B cell (primary cell): Measurements from ENCODE around the gene PSD. TPM values are rescaled to one million over a fixed set of nuclear protein-coding genes. Genes with fewer than 3 reads are reported as not detected.

Source experiments
- ATAC-seq: fragments of 200-7000 bp; cut with Tn5 transposase; one replicate; pipeline ENCODE4 v1.10.0; 2021; ENCODE audit warnings: low read depth, mild to moderate bottlenecking, moderate number of reproducible peaks, moderate library complexity
- CTCF ChIA-PET: fragments of 350-600 bp; sonication (Branson Sonifier 250); formaldehyde crosslinking; loops from one replicate; lab custom pipeline; 2021; ENCODE audit warnings: antibody characterized with exemption, inconsistent platforms; lab: Charles Lee
- POLR2A ChIA-PET: fragments of 350-600 bp; sonication (Branson Sonifier 250); formaldehyde crosslinking; loops from one replicate; lab custom pipeline; 2021; ENCODE audit warnings: antibody characterized with exemption; lab: Charles Lee
- DNase-seq: peaks from one replicate; pipeline ENCODE4 v3.0.0; 2013
- H2AFZ ChIP-seq: 2 replicates; pipeline ENCODE4 v1.6.1; 2012; ENCODE audit warnings: mild to moderate bottlenecking, low read depth, low read length; ENCODE audit not compliant: insufficient read depth, poor library complexity, severe bottlenecking
- H3K27ac ChIP-seq, 2 donors: 1 replicate in 1 of 2; 2 replicates in 1 of 2; pipeline ENCODE4 v1.5.1; 2012 to 2013; ENCODE audit warnings: low read length in 2 of 2, mild to moderate bottlenecking in 2 of 2, moderate library complexity in 1 of 2
- H3K27me3 ChIP-seq, 4 experiments: fragments of 200-600 bp in 1 of 4; sonication (generic) in 1 of 4; replicated peaks in 1 of 4; 1 replicate in 2 of 4; 2 replicates in 2 of 4; pipeline versions ENCODE4 v1.6.1 to v1.7.0; 2013 to 2016; ENCODE audit warnings: low read length in 3 of 4, mild to moderate bottlenecking in 2 of 4, mixed read lengths in 1 of 4, moderate library complexity in 1 of 4; ENCODE audit not compliant: insufficient read depth in 4 of 4, control insufficient read depth in 3 of 4; ENCODE audit errors: control extremely low read depth in 1 of 4
- H3K36me3 ChIP-seq, 2 experiments: replicated peaks in 1 of 2; 1 replicate in 1 of 2; 2 replicates in 1 of 2; pipeline versions ENCODE4 v1.6.1 to v1.7.1; 2013; ENCODE audit warnings: low read length in 1 of 2; ENCODE audit not compliant: insufficient read depth in 2 of 2, control insufficient read depth in 1 of 2; ENCODE audit errors: control extremely low read depth in 1 of 2, extremely low read depth in 1 of 2
- H3K4me1 ChIP-seq, 2 donors: fragments of 200-600 bp in 1 of 2; sonication (generic) in 1 of 2; 1 replicate in 1 of 2; 2 replicates in 1 of 2; pipeline versions ENCODE4 v1.5.1 to v1.6.1; 2013 to 2017; ENCODE audit warnings: low read length in 2 of 2; ENCODE audit not compliant: control insufficient read depth in 2 of 2, insufficient read depth in 2 of 2
- H3K4me2 ChIP-seq: replicated peaks from 2 replicates; pipeline ENCODE3; 2012; ENCODE audit warnings: mild to moderate bottlenecking, low read depth, low read length; ENCODE audit not compliant: poor library complexity, severe bottlenecking
- H3K4me3 ChIP-seq, 5 experiments: fragments of 200-600 bp in 1 of 5; sonication (generic) in 1 of 5; 1 replicate in 3 of 5; 2 replicates in 2 of 5; pipeline versions ENCODE4 v1.5.1 to v1.7.0; 2011 to 2016; ENCODE audit warnings: low read length in 4 of 5, mild to moderate bottlenecking in 4 of 5, low read depth in 2 of 5, control low read depth in 1 of 5, moderate library complexity in 1 of 5; ENCODE audit not compliant: insufficient read depth in 1 of 5; ENCODE audit errors: control extremely low read depth in 1 of 5, extremely low read depth in 1 of 5
- H3K79me2 ChIP-seq: fragments of 200-600 bp; sonication (generic); one replicate; pipeline ENCODE4 v1.6.0; 2016; ENCODE audit warnings: low read length; ENCODE audit not compliant: control insufficient read depth, insufficient read depth
- H3K9ac ChIP-seq: fragments of 200-600 bp; sonication (generic); 2 replicates; pipeline ENCODE4 v1.6.1; 2017; ENCODE audit warnings: mild to moderate bottlenecking, low read length, moderate library complexity
- H3K9me3 ChIP-seq, 3 donors: one replicate each; pipeline versions ENCODE4 v1.6.1 to v1.7.1; 2013; ENCODE audit warnings: low read length in 2 of 3; ENCODE audit not compliant: control insufficient read depth in 2 of 3, insufficient read depth in 1 of 3; ENCODE audit errors: control extremely low read depth in 1 of 3
- H4K20me1 ChIP-seq: 2 replicates; pipeline ENCODE4 v1.6.0; 2012; ENCODE audit warnings: mild to moderate bottlenecking, low read length; ENCODE audit not compliant: insufficient read depth, control insufficient read depth, poor library complexity, severe bottlenecking
- H3K27ac Mint-ChIP-seq: one replicate; pipeline ENCODE4 v1.8.0; 2021; ENCODE audit warnings: mixed read lengths
- H3K27me3 Mint-ChIP-seq: one replicate; pipeline ENCODE4 v1.8.0; 2021; ENCODE audit warnings: mixed read lengths
- H3K4me1 Mint-ChIP-seq: one replicate; pipeline ENCODE4 v1.8.0; 2021; ENCODE audit warnings: mixed read lengths
- H3K4me3 Mint-ChIP-seq: one replicate; pipeline ENCODE4 v1.8.0; 2021; ENCODE audit warnings: mixed read lengths
- H3K9me3 Mint-ChIP-seq: one replicate; pipeline ENCODE4 v1.8.0; 2022; ENCODE audit warnings: mixed read lengths; ENCODE audit not compliant: insufficient read depth
- CTCF ChIP-seq: fragments of 200-600 bp; IDR thresholded peaks from one replicate; pipeline ENCODE4 v1.8.0; 2022; ENCODE audit warnings: antibody characterized with exemption, mild to moderate bottlenecking
- EZH2 ChIP-seq: IDR thresholded peaks from 2 replicates; pipeline ENCODE4 v1.6.1; 2012; ENCODE audit warnings: borderline replicate concordance, low read depth, mild to moderate bottlenecking, moderate library complexity, low read length; ENCODE audit not compliant: insufficient read depth, poor library complexity, severe bottlenecking
- WGBS: methylation state at CpG from one replicate; pipeline ENCODE4 v1.1.5; 2013; ENCODE audit warnings: missing lambda C conversion rate; ENCODE audit not compliant: insufficient coverage; 5-methylcytosine and 5-hydroxymethylcytosine counted together
- intact Hi-C: fragments of 100-400 bp; cut with micrococcal nuclease; formaldehyde crosslinking; loops from one replicate; pipeline ENCODE4 v1.10.0; 2022
- polyA plus RNA-seq: library from polyadenylated mRNA; depleted of rRNA; stranded (reverse); fragments of >200 nt; gene quantifications from 2 replicates; pipeline ENCODE4 v1.2.3, GENCODE V29; 2012
- total RNA-seq, 2 donors: library from RNA; stranded (reverse); fragments of 120-200 nt in 1 of 2; gene quantifications; 1 replicate in 1 of 2; 2 replicates in 1 of 2; pipeline versions ENCODE4 v1.2.3 to v1.2.4, GENCODE V29; 2013 to 2022

PSD gene
- total and polyA plus RNA-seq, 2 donors (not counting 1 experiment from before 2014, with no cell fraction given): 0.52 to 0.81 TPM

GRCh38 chr10:102452672-102453340, 34.2 kb upstream of the PSD start:
- Histone ChIP-seq H3K9me3 (no peaks in the 10 kb centered on the region), H3K36me3 (peaks cover 0 to 20% of the 10 kb centered on the region in 2 experiments), H3K4me3 (no peak overlapping the region), H3K4me1 (peaks cover 12 to 15% of the 10 kb centered on the region in 2 donors), H3K79me2 (peaks cover 10% of the 10 kb centered on the region), H4K20me1 (peaks cover 13% of the 10 kb centered on the region), H2AFZ (no peak overlapping the region), H3K27ac (no peak overlapping the region), H3K9ac (no peak overlapping the region), H3K27me3 (no peaks in the 10 kb centered on the region), H3K4me2 (no peak overlapping the region)
- POLR2A ChIA-PET: interaction anchor here (0.7 to 1.0 kb wide), 2 partner anchors 9 to 194 kb away, joined by 4 to 5 read pairs; no protein-coding TSS in a partner anchor
- 82% methylated on average over 2 of the region's 3 CpGs for WGBS
- Mint-ChIP-seq H3K4me3 (peak overlapping the region; percentile 74), H3K27ac (peak overlapping the region; percentile 82), H3K4me1 (peaks cover 19% of the 10 kb centered on the region), H3K27me3 (no peaks in the 10 kb centered on the region), H3K9me3 (no peaks in the 10 kb centered on the region)
- no peak for TF ChIP-seq CTCF
- no peak for TF ChIP-seq EZH2
- CTCF ChIA-PET: interaction anchor here (3.9 to 6.2 kb wide), 2 partner anchors 8 to 58 kb away, joined by 30 to 32 read pairs; partner anchors contain the start of gene NFKB2
- intact Hi-C loops: no loop called here
- ATAC-seq (no peak), DNase-seq (no peak)
